Neural crest cell (in vitro differentiated cells): ENCODE measurements around the gene TAOK3. TPM values are rescaled to one million over a fixed set of nuclear protein-coding genes. Genes with fewer than 3 reads are reported as not detected.
"Not testable (repeated sequence)": the region's sequence is repeated elsewhere in the genome, so short reads cannot be mapped to it uniquely, and the experiment has no call there.

Source experiments
- DNase-seq: peaks from one replicate; pipeline ENCODE4 v3.0.0; 2021; ENCODE audit warnings: low read depth, mixed read lengths, low spot score
- H3K27ac Mint-ChIP-seq: one replicate; pipeline ENCODE4 v1.8.0; 2021; ENCODE audit warnings: mild to moderate bottlenecking, mixed read lengths; ENCODE audit not compliant: unreplicated experiment
- H3K27me3 Mint-ChIP-seq: 2 replicates; pipeline ENCODE4 v1.8.0; 2021; ENCODE audit warnings: low read depth, mild to moderate bottlenecking, mixed read lengths
- H3K36me3 Mint-ChIP-seq: 2 replicates; pipeline ENCODE4 v1.8.0; 2021; ENCODE audit warnings: low read depth, mild to moderate bottlenecking, mixed read lengths
- H3K4me1 Mint-ChIP-seq: 2 replicates; pipeline ENCODE4 v1.8.0; 2021; ENCODE audit warnings: mixed read lengths
- H3K4me3 Mint-ChIP-seq: one replicate; pipeline ENCODE4 v1.8.0; 2021; ENCODE audit warnings: mild to moderate bottlenecking, mixed read lengths
- H3K9me3 Mint-ChIP-seq: 2 replicates; pipeline ENCODE4 v1.8.0; 2021; ENCODE audit warnings: mixed read lengths
- total RNA-seq: library from RNA; stranded (reverse); gene quantifications from 2 replicates; pipeline ENCODE4 v1.2.1, GENCODE V29; 2021
- TF ChIP-seq, protein P1 (sequence below): fragments of 200-600 bp; sonication (generic); conservative IDR thresholded peaks from 2 replicates; pipeline ENCODE4 v1.5.0; 2021; ENCODE audit warnings: antibody characterized with exemption, mild to moderate bottlenecking

The TAOK3 gene
- total RNA-seq, 1 donor from 2014 or later, result 15.2 TPM

GRCh38 chr12:118315821-118316220, 56.9 kb downstream of the TAOK3 start:
- H3K4me1 Mint-ChIP-seq, result no peaks in the 10 kb centered on the region
- DNase-seq, result no peak
- no peak overlapping the region for H3K27ac Mint-ChIP-seq
- H3K36me3 Mint-ChIP-seq, result no peaks in the 10 kb centered on the region
- no peaks in the 10 kb centered on the region for H3K27me3 Mint-ChIP-seq
- no peak overlapping the region for H3K4me3 Mint-ChIP-seq
- TF ChIP-seq, protein P1, sequence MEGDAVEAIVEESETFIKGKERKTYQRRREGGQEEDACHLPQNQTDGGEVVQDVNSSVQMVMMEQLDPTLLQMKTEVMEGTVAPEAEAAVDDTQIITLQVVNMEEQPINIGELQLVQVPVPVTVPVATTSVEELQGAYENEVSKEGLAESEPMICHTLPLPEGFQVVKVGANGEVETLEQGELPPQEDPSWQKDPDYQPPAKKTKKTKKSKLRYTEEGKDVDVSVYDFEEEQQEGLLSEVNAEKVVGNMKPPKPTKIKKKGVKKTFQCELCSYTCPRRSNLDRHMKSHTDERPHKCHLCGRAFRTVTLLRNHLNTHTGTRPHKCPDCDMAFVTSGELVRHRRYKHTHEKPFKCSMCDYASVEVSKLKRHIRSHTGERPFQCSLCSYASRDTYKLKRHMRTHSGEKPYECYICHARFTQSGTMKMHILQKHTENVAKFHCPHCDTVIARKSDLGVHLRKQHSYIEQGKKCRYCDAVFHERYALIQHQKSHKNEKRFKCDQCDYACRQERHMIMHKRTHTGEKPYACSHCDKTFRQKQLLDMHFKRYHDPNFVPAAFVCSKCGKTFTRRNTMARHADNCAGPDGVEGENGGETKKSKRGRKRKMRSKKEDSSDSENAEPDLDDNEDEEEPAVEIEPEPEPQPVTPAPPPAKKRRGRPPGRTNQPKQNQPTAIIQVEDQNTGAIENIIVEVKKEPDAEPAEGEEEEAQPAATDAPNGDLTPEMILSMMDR, result no peak
- H3K9me3 Mint-ChIP-seq, result no peaks in the 10 kb centered on the region

DNA sequence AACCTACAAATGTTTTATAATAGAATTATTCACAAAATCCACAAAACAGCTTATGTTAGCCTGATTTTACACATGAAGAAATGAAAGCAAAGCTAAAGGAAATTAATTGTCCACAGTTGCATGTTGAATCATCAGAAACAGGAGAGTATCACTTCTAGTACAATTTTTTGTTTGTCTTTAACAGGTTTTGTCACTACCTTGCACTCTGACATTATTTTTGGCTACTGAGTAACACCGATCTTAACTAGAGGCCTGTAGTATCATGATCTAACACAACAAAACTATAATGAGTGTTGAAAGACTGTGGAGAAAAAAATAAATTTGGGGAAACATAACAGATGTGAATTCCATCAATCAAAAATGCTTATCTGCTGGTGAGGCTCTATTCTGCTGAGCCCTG, 60.1 kb downstream of the TAOK3 start:
- no peaks in the 10 kb centered on the region for H3K27me3 Mint-ChIP-seq
- TF ChIP-seq, protein P1, result no peak
- H3K9me3 Mint-ChIP-seq, result no peaks in the 10 kb centered on the region
- H3K36me3 Mint-ChIP-seq, result no peaks in the 10 kb centered on the region
- no peak overlapping the region for H3K4me3 Mint-ChIP-seq
- H3K27ac Mint-ChIP-seq, result no peak overlapping the region
- DNase-seq, result no peak
- H3K4me1 Mint-ChIP-seq, result peaks cover 8% of the 10 kb centered on the region

DNA sequence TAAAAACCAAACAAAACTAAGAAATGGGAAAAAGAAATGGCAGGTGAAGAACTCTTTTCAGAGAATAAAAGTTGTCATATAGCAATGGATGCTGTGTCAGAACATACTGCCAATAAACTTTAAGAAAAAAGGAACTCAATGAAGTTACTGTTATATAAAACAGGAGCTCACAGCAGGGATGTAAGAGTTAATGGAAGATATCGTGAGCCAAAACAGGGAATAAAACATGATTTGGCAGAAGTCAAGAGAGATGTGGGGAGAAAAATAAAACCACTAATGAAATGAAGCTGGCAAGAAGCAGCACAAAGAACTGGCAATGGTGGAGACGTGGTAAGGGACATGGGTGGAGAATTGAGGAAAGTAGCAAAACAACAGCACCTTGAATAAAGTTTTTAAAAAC, 61.0 kb downstream of the TAOK3 start:
- H3K4me1 Mint-ChIP-seq, result peaks cover 10% of the 10 kb centered on the region
- H3K27me3 Mint-ChIP-seq, result no peaks in the 10 kb centered on the region
- no peaks in the 10 kb centered on the region for H3K36me3 Mint-ChIP-seq
- no peak overlapping the region for H3K27ac Mint-ChIP-seq
- H3K4me3 Mint-ChIP-seq, result no peak overlapping the region
- TF ChIP-seq, protein P1, result no peak
- no peaks in the 10 kb centered on the region for H3K9me3 Mint-ChIP-seq
- DNase-seq, result no peak

GRCh38 chr12:118310320-118310719, 62.4 kb downstream of the TAOK3 start:
- Mint-ChIP-seq H3K36me3 (no peaks in the 10 kb centered on the region), H3K4me3 (no peak overlapping the region), H3K9me3 (no peaks in the 10 kb centered on the region), H3K27ac (no peak overlapping the region), H3K27me3 (no peaks in the 10 kb centered on the region), H3K4me1 (peaks cover 10% of the 10 kb centered on the region)
- TF ChIP-seq, protein P1, result no peak
- DNase-seq, result no peak

GRCh38 chr12:118308006-118308405, 64.7 kb downstream of the TAOK3 start:
- H3K36me3 Mint-ChIP-seq, H3K9me3 Mint-ChIP-seq, H3K27ac Mint-ChIP-seq, H3K4me3 Mint-ChIP-seq, H3K27me3 Mint-ChIP-seq: not testable (repeated sequence)
- DNase-seq, result peak; percentile 1
- H3K4me1 Mint-ChIP-seq, result peaks cover 10% of the 10 kb centered on the region

- H3K4me1 Mint-ChIP-seq, result peaks cover 10% of the 10 kb centered on the region
- no peaks in the 10 kb centered on the region for H3K9me3 Mint-ChIP-seq
- H3K27me3 Mint-ChIP-seq, result no peaks in the 10 kb centered on the region
- H3K27ac Mint-ChIP-seq, result no peak overlapping the region
- no peak overlapping the region for H3K4me3 Mint-ChIP-seq
- no peaks in the 10 kb centered on the region for H3K36me3 Mint-ChIP-seq
- DNase-seq, result no peak
- TF ChIP-seq, protein P1, result no peak
These were observed 65.4 kb downstream of the TAOK3 start for GRCh38 chr12:118307069-118307954.
